ENCODE data around the gene STARD3. TPM values are rescaled to one million over a fixed set of nuclear protein-coding genes. Genes with fewer than 3 reads are reported as not detected.

STARD3 gene
- total RNA-seq, 1 experiment from 2014 or later = 75.3 TPM

DNA sequence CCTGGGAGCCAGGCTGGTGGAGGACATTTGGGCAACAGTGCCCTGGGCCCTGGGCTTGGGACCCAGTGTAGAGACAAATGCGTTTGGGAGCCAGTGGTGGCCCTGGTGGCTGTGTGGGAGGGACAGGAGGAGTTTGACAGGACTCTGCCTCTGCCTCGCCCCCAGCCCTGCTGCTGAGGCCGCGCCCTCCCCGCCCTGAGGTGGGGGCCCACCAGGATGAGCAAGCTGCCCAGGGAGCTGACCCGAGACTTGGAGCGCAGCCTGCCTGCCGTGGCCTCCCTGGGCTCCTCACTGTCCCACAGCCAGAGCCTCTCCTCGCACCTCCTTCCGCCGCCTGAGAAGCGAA, 16.3 kb downstream of the STARD3 start:
- H3K27ac Mint-ChIP-seq = no peak overlapping the region; the same call in 1 of the 2 replicates

DNA sequence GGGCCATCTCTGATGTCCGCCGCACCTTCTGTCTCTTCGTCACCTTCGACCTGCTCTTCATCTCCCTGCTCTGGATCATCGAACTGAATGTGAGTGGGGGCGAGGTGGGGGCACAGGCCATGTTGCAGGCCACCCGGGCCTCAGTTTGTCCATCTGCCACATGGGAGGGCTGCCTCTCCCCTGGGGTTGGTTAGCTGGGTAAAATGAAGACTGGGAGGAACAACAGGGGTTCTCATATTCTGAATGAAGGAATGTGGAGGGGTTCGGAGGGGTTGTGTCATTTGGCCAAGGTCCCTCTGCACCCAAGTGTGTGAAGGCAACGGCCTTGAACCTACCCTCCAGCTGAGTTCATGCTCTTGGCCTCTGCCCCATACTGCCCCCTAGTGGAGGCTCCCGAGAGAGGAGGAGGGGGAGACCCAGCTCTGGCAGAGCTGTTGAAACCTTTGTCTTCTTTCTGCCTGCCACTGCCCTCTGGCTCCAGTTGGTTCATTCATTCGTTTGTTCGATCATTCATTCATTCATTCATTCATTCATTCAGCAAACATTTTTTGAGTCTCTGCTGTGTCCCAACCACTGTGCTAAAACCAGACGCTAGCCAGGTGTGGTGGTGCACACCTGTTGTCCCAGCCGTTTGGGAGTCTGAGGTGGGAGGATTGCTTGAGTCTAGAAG, 16.9 kb downstream of the STARD3 start:
- POLR2A ChIA-PET = interaction anchor here (0.6 to 1.6 kb wide), 3 partner anchors 9 to 101 kb away, joined by 3 to 6 read pairs (median 5); partner anchors contain the start of gene ERBB2
- ATAC-seq = peak; percentile 46
- Mint-ChIP-seq H3K27me3 (ENCODE audit: low read depth) (no peaks in the 10 kb centered on the region), H3K9me3 (no peaks in the 10 kb centered on the region), H3K27ac (no peak overlapping the region; the same call in 1 of the 2 replicates), H3K4me1 (peaks cover 46% of the 10 kb centered on the region), H3K36me3 (peaks cover 5% of the 10 kb centered on the region), H3K4me3 (no peak overlapping the region)
- CTCF ChIA-PET = interaction anchor here (0.6 to 18.1 kb wide), 31 partner anchors 10 to 327 kb away, joined by 3 to 851 read pairs (median 8); partner anchors contain the start of genes CDK12, ERBB2, GSDMB and MIEN1
- peak; percentile 92 for TF ChIP-seq CTCF (IDR thresholded peaks at IDR 0.05)
- no peak for TF ChIP-seq MYBL2 (CRISPR knock-in tag; IDR thresholded peaks at IDR 0.05)
- peak; percentile 93 for DNase-seq (ENCODE audit: low spot score)

More for the DNA sequence above, 16.3 kb downstream of the STARD3 start:
- Mint-ChIP-seq H3K9me3 (no peaks in the 10 kb centered on the region), H3K27me3 (ENCODE audit: low read depth) (no peaks in the 10 kb centered on the region; the same call in 1 of the 2 replicates), H3K4me3 (no peak overlapping the region), H3K4me1 (peaks cover 48% of the 10 kb centered on the region), H3K36me3 (peaks cover 5% of the 10 kb centered on the region)
- no peak for DNase-seq (ENCODE audit: low spot score)
- CTCF ChIA-PET = interaction anchor here (0.6 to 18.1 kb wide), 27 partner anchors 9 to 192 kb away, joined by 3 to 851 read pairs (median 10); partner anchors contain the start of genes CDK12, ERBB2, MIEN1 and PGAP3
- ATAC-seq = no peak; the same call in 1 of the 2 replicates
- POLR2A ChIA-PET = interaction anchor here (0.5 to 1.1 kb wide), 4 partner anchors 25 to 330 kb away, joined by 3 to 4 read pairs (median 3); partner anchors contain the start of gene ERBB2
- TF ChIP-seq, protein P1, sequence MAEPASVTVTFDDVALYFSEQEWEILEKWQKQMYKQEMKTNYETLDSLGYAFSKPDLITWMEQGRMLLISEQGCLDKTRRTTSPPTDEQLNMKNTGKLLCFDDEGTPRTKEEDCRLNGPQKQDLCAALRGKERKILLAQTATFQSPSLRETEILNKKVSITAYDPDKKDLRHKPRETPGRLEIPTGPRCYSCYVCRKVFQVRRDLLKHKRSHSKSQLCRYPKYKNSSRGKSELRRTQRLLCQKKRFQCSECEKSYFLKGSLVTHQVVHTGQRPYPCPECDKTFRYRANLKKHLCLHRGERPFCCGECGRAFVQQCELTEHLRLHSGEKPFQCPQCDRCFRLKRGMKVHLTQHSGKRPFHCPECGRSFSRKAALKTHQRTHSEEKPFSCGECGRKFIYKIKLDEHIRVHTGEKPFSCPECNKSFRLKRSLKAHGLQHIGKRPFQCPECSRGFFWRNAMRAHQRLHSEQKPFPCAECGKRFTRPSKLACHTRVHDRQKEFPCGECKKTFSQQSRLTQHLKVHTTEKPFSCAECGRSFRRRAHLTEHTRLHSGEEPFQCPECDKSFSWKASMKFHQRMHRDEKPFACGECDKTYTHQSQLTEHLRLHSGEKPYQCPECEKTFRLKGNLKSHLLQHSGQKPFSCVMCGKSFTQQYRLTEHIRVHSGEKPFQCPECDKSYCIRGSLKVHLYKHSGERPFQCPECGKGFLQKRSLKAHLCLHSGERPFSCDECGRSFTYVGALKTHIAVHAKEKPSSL (CRISPR knock-in tag; conservative IDR thresholded peaks at IDR 0.05) = no peak
- TF ChIP-seq FOXP4 (CRISPR knock-in tag; IDR thresholded peaks at IDR 0.05) = no peak
- no peak for TF ChIP-seq ZNF512 (CRISPR knock-in tag; IDR thresholded peaks at IDR 0.05; ENCODE audit: borderline replicate concordance)

DNA sequence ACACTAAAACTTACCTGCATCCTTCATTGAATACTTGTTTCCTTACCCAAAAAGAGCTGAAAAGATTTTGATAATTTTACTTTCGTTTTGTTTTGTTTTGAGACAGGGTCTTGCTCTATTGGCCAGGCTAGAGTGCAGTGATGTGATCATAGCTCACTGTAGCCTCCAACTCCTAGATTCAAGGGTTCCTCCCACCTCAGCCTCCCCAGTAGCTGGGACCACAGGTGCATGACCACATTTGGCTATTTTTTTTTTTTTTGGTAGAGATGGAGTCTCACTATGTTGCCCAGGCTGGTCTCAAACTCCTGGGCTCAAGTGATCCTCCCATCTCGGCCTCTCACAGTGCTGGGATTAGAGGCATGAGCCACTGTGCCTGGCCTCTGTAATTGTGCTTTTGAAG, 18.2 kb downstream of the STARD3 start:
- ChIA-PET CTCF (interaction anchor here (0.6 to 18.1 kb wide), 10 partner anchors 11 to 107 kb away, joined by 3 to 851 read pairs (median 17); partner anchors contain the start of genes PGAP3, PNMT, PPP1R1B and STARD3), POLR2A (interaction anchor here (1.0 to 1.6 kb wide), 2 partner anchors 23 to 45 kb away, joined by 3 to 5 read pairs; partner anchors contain the start of gene ERBB2)
- TF ChIP-seq ZNF416 (CRISPR knock-in tag; IDR thresholded peaks at IDR 0.05) (no peak), ZNF121 (CRISPR knock-in tag; IDR thresholded peaks at IDR 0.05) (peak; percentile 82)
- ATAC-seq (no peak), DNase-seq (ENCODE audit: low spot score) (no peak)
- Mint-ChIP-seq H3K4me1 (peaks cover 44% of the 10 kb centered on the region), H3K9me3 (no peaks in the 10 kb centered on the region), H3K4me3 (no peak overlapping the region), H3K27me3 (ENCODE audit: low read depth) (no peaks in the 10 kb centered on the region), H3K27ac (peak overlapping the region; percentile 33; the same call in 1 of the 2 replicates), H3K36me3 (peaks cover 5% of the 10 kb centered on the region)

DNA sequence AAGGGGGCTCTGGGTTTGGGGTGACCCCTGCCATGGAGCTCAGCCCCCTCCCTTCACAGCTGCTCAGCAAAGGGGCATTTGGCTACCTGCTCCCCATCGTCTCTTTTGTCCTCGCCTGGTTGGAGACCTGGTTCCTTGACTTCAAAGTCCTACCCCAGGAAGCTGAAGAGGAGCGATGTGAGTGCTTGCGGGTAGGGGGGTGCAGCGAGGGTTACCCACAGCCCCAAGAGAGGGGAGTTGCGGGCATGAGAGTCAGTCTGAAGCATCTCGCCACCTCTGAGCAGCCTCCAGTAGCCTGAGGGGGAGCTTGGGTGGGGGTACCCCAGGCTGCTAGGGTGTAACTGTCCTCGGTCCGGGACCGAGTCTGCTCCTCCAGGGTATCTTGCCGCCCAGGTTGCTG, 21.4 kb downstream of the STARD3 start:
- Mint-ChIP-seq H3K9me3 (no peaks in the 10 kb centered on the region), H3K4me1 (peaks cover 30% of the 10 kb centered on the region), H3K27ac (no peak overlapping the region), H3K36me3 (peaks cover 13% of the 10 kb centered on the region), H3K4me3 (no peak overlapping the region), H3K27me3 (ENCODE audit: low read depth) (no peaks in the 10 kb centered on the region)
- ChIA-PET POLR2A (interaction anchor here (0.6 kb wide), 1 partner anchor 8 kb away, joined by 3 read pairs; no protein-coding TSS in a partner anchor), CTCF (interaction anchor here (1.1 to 18.1 kb wide), 3 partner anchors 15 to 47 kb away, joined by 3 to 851 read pairs (median 3); partner anchors contain the start of genes PPP1R1B and STARD3)
- ATAC-seq = no peak
- DNase-seq (ENCODE audit: low spot score) = no peak
- TF ChIP-seq, protein P2, sequence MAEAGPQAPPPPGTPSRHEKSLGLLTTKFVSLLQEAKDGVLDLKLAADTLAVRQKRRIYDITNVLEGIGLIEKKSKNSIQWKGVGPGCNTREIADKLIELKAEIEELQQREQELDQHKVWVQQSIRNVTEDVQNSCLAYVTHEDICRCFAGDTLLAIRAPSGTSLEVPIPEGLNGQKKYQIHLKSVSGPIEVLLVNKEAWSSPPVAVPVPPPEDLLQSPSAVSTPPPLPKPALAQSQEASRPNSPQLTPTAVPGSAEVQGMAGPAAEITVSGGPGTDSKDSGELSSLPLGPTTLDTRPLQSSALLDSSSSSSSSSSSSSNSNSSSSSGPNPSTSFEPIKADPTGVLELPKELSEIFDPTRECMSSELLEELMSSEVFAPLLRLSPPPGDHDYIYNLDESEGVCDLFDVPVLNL (CRISPR knock-in tag; IDR thresholded peaks at IDR 0.05; ENCODE audit: borderline replicate concordance, low read depth) = no peak
- TF ChIP-seq, protein P3, sequence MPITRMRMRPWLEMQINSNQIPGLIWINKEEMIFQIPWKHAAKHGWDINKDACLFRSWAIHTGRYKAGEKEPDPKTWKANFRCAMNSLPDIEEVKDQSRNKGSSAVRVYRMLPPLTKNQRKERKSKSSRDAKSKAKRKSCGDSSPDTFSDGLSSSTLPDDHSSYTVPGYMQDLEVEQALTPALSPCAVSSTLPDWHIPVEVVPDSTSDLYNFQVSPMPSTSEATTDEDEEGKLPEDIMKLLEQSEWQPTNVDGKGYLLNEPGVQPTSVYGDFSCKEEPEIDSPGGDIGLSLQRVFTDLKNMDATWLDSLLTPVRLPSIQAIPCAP (CRISPR knock-in tag; IDR thresholded peaks at IDR 0.05) = no peak
- TF ChIP-seq ATF3 (CRISPR knock-in tag; conservative IDR thresholded peaks at IDR 0.05) = no peak
- TF ChIP-seq ZNF232 (CRISPR knock-in tag; IDR thresholded peaks at IDR 0.05) = no peak
- TF ChIP-seq, protein P1 (CRISPR knock-in tag; conservative IDR thresholded peaks at IDR 0.05) = no peak
- no peak for TF ChIP-seq MYBL2 (CRISPR knock-in tag; IDR thresholded peaks at IDR 0.05)
- no peak for TF ChIP-seq HMGA2 (CRISPR knock-in tag; IDR thresholded peaks at IDR 0.05)
